Measurements from ENCODE around the gene SNTB2. TPM values are rescaled to one million over a fixed set of nuclear protein-coding genes. Genes with fewer than 3 reads are reported as not detected.

The SNTB2 gene
- total RNA-seq, 1 donor from 2014 or later, result 49.5 TPM

GRCh38 chr16:69270831-69271230 is 83.9 kb downstream of the SNTB2 start:
- H3K4me1 Mint-ChIP-seq (ENCODE audit: low read depth), result peaks cover 42% of the 10 kb centered on the region
- H3K4me3 Mint-ChIP-seq (ENCODE audit: unreplicated experiment), result no peak overlapping the region
- TF ChIP-seq CTCF (IDR thresholded peaks at IDR 0.05), result no peak
- no peak for DNase-seq (ENCODE audit: low spot score)
- H3K27me3 Mint-ChIP-seq (ENCODE audit: low read depth), result no peaks in the 10 kb centered on the region
- peak overlapping the region; percentile 67 for H3K27ac Mint-ChIP-seq (ENCODE audit: unreplicated experiment)
- peaks cover 3% of the 10 kb centered on the region for H3K9me3 Mint-ChIP-seq (ENCODE audit: low read depth)
- peaks cover 8% of the 10 kb centered on the region for H3K36me3 Mint-ChIP-seq (ENCODE audit: low read depth)

DNA sequence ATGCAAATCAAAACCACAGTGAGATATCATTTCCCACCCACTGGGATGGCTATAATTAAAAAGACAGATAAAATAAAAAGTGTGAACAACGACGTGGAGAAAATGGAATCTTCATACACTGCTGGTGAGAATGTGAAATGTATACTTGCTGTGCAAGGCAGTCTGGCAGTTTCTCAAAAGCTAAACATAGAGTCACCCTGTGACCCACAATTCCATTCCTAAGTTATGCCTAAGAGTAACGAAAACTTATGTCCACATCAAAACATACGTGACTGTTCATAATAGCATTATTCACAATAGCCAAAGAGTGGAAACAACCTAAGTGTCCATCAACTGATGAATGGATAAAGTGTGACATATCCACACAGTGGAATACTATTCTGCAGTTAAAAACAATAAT is 86.0 kb downstream of the SNTB2 start:
- peak; percentile 44 for TF ChIP-seq CTCF (IDR thresholded peaks at IDR 0.05)
- peak overlapping the region; percentile 10 for H3K4me3 Mint-ChIP-seq (ENCODE audit: unreplicated experiment)

GRCh38 chr16:69274699-69275235 is 87.8 kb downstream of the SNTB2 start:
- H3K36me3 Mint-ChIP-seq (ENCODE audit: low read depth), result peaks cover 9% of the 10 kb centered on the region
- no peak for TF ChIP-seq CTCF (IDR thresholded peaks at IDR 0.05)
- H3K27ac Mint-ChIP-seq (ENCODE audit: unreplicated experiment), result peak overlapping the region; percentile 66
- peaks cover 3% of the 10 kb centered on the region for H3K9me3 Mint-ChIP-seq (ENCODE audit: low read depth)
- H3K4me1 Mint-ChIP-seq (ENCODE audit: low read depth), result peaks cover 58% of the 10 kb centered on the region
- no peaks in the 10 kb centered on the region for H3K27me3 Mint-ChIP-seq (ENCODE audit: low read depth)
- no peak overlapping the region for H3K4me3 Mint-ChIP-seq (ENCODE audit: unreplicated experiment)
- DNase-seq (ENCODE audit: low spot score), result no peak

More for the DNA sequence above, 86.0 kb downstream of the SNTB2 start:
- H3K27ac Mint-ChIP-seq (ENCODE audit: unreplicated experiment), result peak overlapping the region; percentile 94
- peaks cover 59% of the 10 kb centered on the region for H3K4me1 Mint-ChIP-seq (ENCODE audit: low read depth)
- H3K9me3 Mint-ChIP-seq (ENCODE audit: low read depth), result peaks cover 3% of the 10 kb centered on the region
- H3K36me3 Mint-ChIP-seq (ENCODE audit: low read depth), result peaks cover 7% of the 10 kb centered on the region
- DNase-seq (ENCODE audit: low spot score), result no peak
- H3K27me3 Mint-ChIP-seq (ENCODE audit: low read depth), result no peaks in the 10 kb centered on the region

GRCh38 chr16:69276148-69277115 is 89.5 kb downstream of the SNTB2 start:
- H3K36me3 Mint-ChIP-seq (ENCODE audit: low read depth), result peaks cover 7% of the 10 kb centered on the region
- H3K4me1 Mint-ChIP-seq (ENCODE audit: low read depth), result peaks cover 46% of the 10 kb centered on the region
- peak overlapping the region; percentile 71 for H3K27ac Mint-ChIP-seq (ENCODE audit: unreplicated experiment)
- DNase-seq (ENCODE audit: low spot score), result no peak
- no peak for TF ChIP-seq CTCF (IDR thresholded peaks at IDR 0.05)
- peaks cover 3% of the 10 kb centered on the region for H3K9me3 Mint-ChIP-seq (ENCODE audit: low read depth)
- H3K27me3 Mint-ChIP-seq (ENCODE audit: low read depth), result no peaks in the 10 kb centered on the region
- no peak overlapping the region for H3K4me3 Mint-ChIP-seq (ENCODE audit: unreplicated experiment)

DNA sequence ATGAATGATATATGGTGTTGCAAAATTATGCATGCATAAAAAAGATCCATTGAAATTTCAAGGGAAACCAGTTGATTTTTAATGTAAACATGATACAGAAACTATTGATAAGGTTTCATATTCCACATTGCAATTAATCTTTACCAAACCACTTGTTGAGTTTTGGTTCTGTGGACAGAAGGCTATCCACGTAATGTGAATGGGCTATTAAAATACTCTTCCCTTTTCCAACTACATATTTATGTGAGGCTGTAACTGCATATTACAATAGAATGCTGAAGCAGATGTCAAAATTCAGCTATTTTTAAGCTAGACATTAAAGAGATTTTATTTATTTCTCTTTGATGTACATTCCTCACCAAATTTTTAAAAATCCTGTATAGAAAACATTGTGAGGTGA is 90.4 kb downstream of the SNTB2 start:
- H3K9me3 Mint-ChIP-seq (ENCODE audit: low read depth), result peaks cover 3% of the 10 kb centered on the region
- no peaks in the 10 kb centered on the region for H3K27me3 Mint-ChIP-seq (ENCODE audit: low read depth)
- TF ChIP-seq CTCF (IDR thresholded peaks at IDR 0.05), result no peak
- H3K36me3 Mint-ChIP-seq (ENCODE audit: low read depth), result peaks cover 10% of the 10 kb centered on the region
- peaks cover 44% of the 10 kb centered on the region for H3K4me1 Mint-ChIP-seq (ENCODE audit: low read depth)
- H3K4me3 Mint-ChIP-seq (ENCODE audit: unreplicated experiment), result no peak overlapping the region
- no peak overlapping the region for H3K27ac Mint-ChIP-seq (ENCODE audit: unreplicated experiment)
- DNase-seq (ENCODE audit: low spot score), result no peak

All from chondrocyte (in vitro differentiated cells).